Skeletal muscle satellite cell (primary cell): Measurements from ENCODE around the gene CHURC1.
"Not testable (repeated sequence)": the region's sequence is repeated elsewhere in the genome, so short reads cannot be mapped to it uniquely, and the experiment has no call there.

Experiments
- H3K27me3 ChIP-seq: 2 replicates; pipeline ENCODE4 v1.7.0; 2013; ENCODE audit warnings: low read length; ENCODE audit not compliant: control insufficient read depth, insufficient read depth
- H3K36me3 ChIP-seq: 2 replicates; pipeline ENCODE4 v1.7.0; 2013; ENCODE audit warnings: mild to moderate bottlenecking, control low read depth, low read length; ENCODE audit not compliant: insufficient read depth
- H3K4me1 ChIP-seq: 2 replicates; pipeline ENCODE4 v1.7.0; 2013; ENCODE audit warnings: low read length; ENCODE audit not compliant: control insufficient read depth, insufficient read depth
- H3K4me2 ChIP-seq: 2 replicates; pipeline ENCODE4 v1.7.0; 2013; ENCODE audit warnings: mild to moderate bottlenecking, low read length
- H3K4me3 ChIP-seq: 2 replicates; pipeline ENCODE4 v1.7.0; 2013; ENCODE audit warnings: low read length
- H3K9ac ChIP-seq: 2 replicates; pipeline ENCODE4 v1.7.0; 2013; ENCODE audit warnings: mild to moderate bottlenecking, low read depth, low read length, moderate library complexity
- H3K9me3 ChIP-seq: replicated peaks from 2 replicates; pipeline ENCODE4 v1.7.0; 2013; ENCODE audit warnings: mild to moderate bottlenecking, control low read depth, low read length

CHURC1 gene

GRCh38 chr14:64912261-64912660 lies 2.0 kb upstream of the CHURC1 start:
- Histone ChIP-seq H3K27me3 (peaks cover 26% of the 10 kb centered on the region), H3K4me1 (peaks cover 14% of the 10 kb centered on the region), H3K9me3 (no peaks in the 10 kb centered on the region)

GRCh38 chr14:64913477-64913876 lies 778 bp upstream of the CHURC1 start:
- H3K9me3 ChIP-seq, H3K4me3 ChIP-seq, H3K36me3 ChIP-seq: not testable (repeated sequence)
- Histone ChIP-seq H3K9ac (peak overlapping the region; percentile 96), H3K4me1 (peaks cover 26% of the 10 kb centered on the region), H3K27me3 (peaks cover 19% of the 10 kb centered on the region), H3K4me2 (peak overlapping the region; percentile 85)

More at GRCh38 chr14:64912261-64912660, 2.0 kb upstream of the CHURC1 start:
- Histone ChIP-seq H3K9ac (no peak overlapping the region), H3K4me3 (no peak overlapping the region), H3K4me2 (no peak overlapping the region), H3K36me3 (no peaks in the 10 kb centered on the region)

GRCh38 chr14:64915029-64915424 lies 772 bp downstream of the CHURC1 start:
- H3K4me1 ChIP-seq, result peaks cover 41% of the 10 kb centered on the region
- H3K9me3 ChIP-seq, result no peaks in the 10 kb centered on the region
- no peaks in the 10 kb centered on the region for H3K36me3 ChIP-seq
- peak overlapping the region; percentile 96 for H3K9ac ChIP-seq
- H3K4me3 ChIP-seq, result peak overlapping the region; percentile 81
- peaks cover 5% of the 10 kb centered on the region for H3K27me3 ChIP-seq
- H3K4me2 ChIP-seq, result peak overlapping the region; percentile 85

- Histone ChIP-seq H3K4me1 (peaks cover 44% of the 10 kb centered on the region), H3K4me2 (peak overlapping the region; percentile 85), H3K4me3 (peak overlapping the region; percentile 81), H3K9ac (no peak overlapping the region), H3K36me3 (no peaks in the 10 kb centered on the region), H3K9me3 (no peaks in the 10 kb centered on the region), H3K27me3 (peaks cover 5% of the 10 kb centered on the region)
Measured at GRCh38 chr14:64915797-64916196, 1.5 kb downstream of the CHURC1 start.

- H3K4me1 ChIP-seq, result peaks cover 44% of the 10 kb centered on the region
- H3K27me3 ChIP-seq, result no peaks in the 10 kb centered on the region
- no peak overlapping the region for H3K9ac ChIP-seq
- no peaks in the 10 kb centered on the region for H3K9me3 ChIP-seq
- no peak overlapping the region for H3K4me2 ChIP-seq
- no peak overlapping the region for H3K4me3 ChIP-seq
- no peaks in the 10 kb centered on the region for H3K36me3 ChIP-seq
Measured at GRCh38 chr14:64918216-64918615, 4.0 kb downstream of the CHURC1 start.

GRCh38 chr14:64919215-64919614 lies 5.0 kb downstream of the CHURC1 start:
- no peaks in the 10 kb centered on the region for H3K9me3 ChIP-seq
- peaks cover 40% of the 10 kb centered on the region for H3K4me1 ChIP-seq
- no peak overlapping the region for H3K4me2 ChIP-seq
- H3K9ac ChIP-seq, result peak overlapping the region; percentile 19
- no peaks in the 10 kb centered on the region for H3K27me3 ChIP-seq
- peaks cover 3% of the 10 kb centered on the region for H3K36me3 ChIP-seq
- H3K4me3 ChIP-seq, result no peak overlapping the region

GRCh38 chr14:64919618-64920017 lies 5.4 kb downstream of the CHURC1 start:
- H3K9ac ChIP-seq, result peak overlapping the region; percentile 19
- peaks cover 7% of the 10 kb centered on the region for H3K36me3 ChIP-seq
- no peak overlapping the region for H3K4me3 ChIP-seq
- peaks cover 40% of the 10 kb centered on the region for H3K4me1 ChIP-seq
- no peaks in the 10 kb centered on the region for H3K9me3 ChIP-seq
- no peaks in the 10 kb centered on the region for H3K27me3 ChIP-seq
- no peak overlapping the region for H3K4me2 ChIP-seq

GRCh38 chr14:64920465-64920864 lies 6.2 kb downstream of the CHURC1 start:
- no peaks in the 10 kb centered on the region for H3K27me3 ChIP-seq
- peaks cover 35% of the 10 kb centered on the region for H3K4me1 ChIP-seq
- H3K4me2 ChIP-seq, result no peak overlapping the region
- no peak overlapping the region for H3K9ac ChIP-seq
- no peak overlapping the region for H3K4me3 ChIP-seq
- H3K36me3 ChIP-seq, result peaks cover 13% of the 10 kb centered on the region
- no peaks in the 10 kb centered on the region for H3K9me3 ChIP-seq

GRCh38 chr14:64923015-64923414 lies 8.8 kb downstream of the CHURC1 start:
- peaks cover 30% of the 10 kb centered on the region for H3K36me3 ChIP-seq
- peaks cover 22% of the 10 kb centered on the region for H3K4me1 ChIP-seq
- H3K4me2 ChIP-seq, result no peak overlapping the region
- no peaks in the 10 kb centered on the region for H3K27me3 ChIP-seq
- no peak overlapping the region for H3K4me3 ChIP-seq
- no peaks in the 10 kb centered on the region for H3K9me3 ChIP-seq
- H3K9ac ChIP-seq, result no peak overlapping the region

- H3K27me3 ChIP-seq, result no peaks in the 10 kb centered on the region
- no peaks in the 10 kb centered on the region for H3K9me3 ChIP-seq
- H3K36me3 ChIP-seq, result peaks cover 46% of the 10 kb centered on the region
- no peak overlapping the region for H3K9ac ChIP-seq
- H3K4me1 ChIP-seq, result no peaks in the 10 kb centered on the region
- no peak overlapping the region for H3K4me2 ChIP-seq
- H3K4me3 ChIP-seq, result no peak overlapping the region
Measured at GRCh38 chr14:64926398-64926995, 12.2 kb downstream of the CHURC1 start.

GRCh38 chr14:64927031-64927430 lies 12.8 kb downstream of the CHURC1 start:
- Histone ChIP-seq H3K9ac (no peak overlapping the region), H3K4me1 (no peaks in the 10 kb centered on the region), H3K9me3 (no peaks in the 10 kb centered on the region), H3K4me2 (no peak overlapping the region), H3K27me3 (no peaks in the 10 kb centered on the region), H3K36me3 (peaks cover 51% of the 10 kb centered on the region), H3K4me3 (no peak overlapping the region)

- no peaks in the 10 kb centered on the region for H3K4me1 ChIP-seq
- no peak overlapping the region for H3K4me3 ChIP-seq
- H3K9me3 ChIP-seq, result no peaks in the 10 kb centered on the region
- H3K9ac ChIP-seq, result no peak overlapping the region
- no peaks in the 10 kb centered on the region for H3K27me3 ChIP-seq
- H3K36me3 ChIP-seq, result peaks cover 61% of the 10 kb centered on the region
- H3K4me2 ChIP-seq, result no peak overlapping the region
Measured at GRCh38 chr14:64928239-64929013, 14.2 kb downstream of the CHURC1 start.
